Measurements from ENCODE around the gene DNALI1.

- TF ChIP-seq POLR2A (IDR thresholded peaks at IDR 0.05) (no peak), EP300 (IDR thresholded peaks at IDR 0.05) (no peak)
Observed at GRCh38 chr1:37544530-37544929, 12.2 kb upstream of the DNALI1 start.
